ENCODE measurements around the gene CCL15. TPM values are rescaled to one million over a fixed set of nuclear protein-coding genes. Genes with fewer than 3 reads are reported as not detected.

Gene CCL15
- total and polyA plus RNA-seq, 2 of the 13 experiments (the other 11 are each of a cell fraction or from before 2014, with no cell fraction given) = 29.2 to 45.9 TPM

GRCh38 chr17:35972945-35973332 lies 28.4 kb downstream of the CCL15 start (continued):
- TF ChIP-seq ZNF512B (CRISPR knock-in tag; IDR thresholded peaks at IDR 0.05; ENCODE audit: borderline replicate concordance) = no peak
- TF ChIP-seq ZNF772 (CRISPR knock-in tag; IDR thresholded peaks at IDR 0.05) = 0 out of 2 replicates have a peak, but pooled peaks have one; percentile 7
- no peak for TF ChIP-seq SCMH1 (CRISPR knock-in tag; IDR thresholded peaks at IDR 0.05; ENCODE audit: borderline replicate concordance)
- no peak for TF ChIP-seq SRSF4 (IDR thresholded peaks at IDR 0.05; ENCODE audit: low read depth, low read length, poor library complexity, severe bottlenecking)
- TF ChIP-seq ZSCAN29 (CRISPR knock-in tag; conservative IDR thresholded peaks at IDR 0.05) = no peak
- TF ChIP-seq ISL2 (CRISPR knock-in tag; IDR thresholded peaks at IDR 0.05) = no peak
- TF ChIP-seq ZFP36L1 (CRISPR knock-in tag; IDR thresholded peaks at IDR 0.05) = peak; percentile 22; the same call in 1 of the 2 replicates
- 0 out of 2 replicates have a peak, but pooled peaks have one; percentile 9 for TF ChIP-seq ZNF589 (CRISPR knock-in tag; conservative IDR thresholded peaks at IDR 0.05)
- no peak for TF ChIP-seq ZNF629 (CRISPR knock-in tag; conservative IDR thresholded peaks at IDR 0.05)
- TF ChIP-seq ZNF264 (CRISPR knock-in tag; IDR thresholded peaks at IDR 0.05) = 0 out of 2 replicates have a peak, but pooled peaks have one; percentile 40
- TF ChIP-seq HNRNPH1 (optimal IDR thresholded peaks at IDR 0.05; ENCODE audit: low read depth, low read length) = no peak
- peak; percentile 56 for TF ChIP-seq HNF4G (IDR thresholded peaks at IDR 0.05; ENCODE audit: borderline replicate concordance, low read depth, low read length)
- TF ChIP-seq HNF4G (CRISPR knock-in tag; IDR thresholded peaks at IDR 0.05; ENCODE audit: borderline replicate concordance, low read depth) = no peak
- no peak for TF ChIP-seq MZF1 (CRISPR knock-in tag; IDR thresholded peaks at IDR 0.05; ENCODE audit: borderline replicate concordance)
- TF ChIP-seq ISX (CRISPR knock-in tag; conservative IDR thresholded peaks at IDR 0.05) = no peak
- TF ChIP-seq, protein P1, sequence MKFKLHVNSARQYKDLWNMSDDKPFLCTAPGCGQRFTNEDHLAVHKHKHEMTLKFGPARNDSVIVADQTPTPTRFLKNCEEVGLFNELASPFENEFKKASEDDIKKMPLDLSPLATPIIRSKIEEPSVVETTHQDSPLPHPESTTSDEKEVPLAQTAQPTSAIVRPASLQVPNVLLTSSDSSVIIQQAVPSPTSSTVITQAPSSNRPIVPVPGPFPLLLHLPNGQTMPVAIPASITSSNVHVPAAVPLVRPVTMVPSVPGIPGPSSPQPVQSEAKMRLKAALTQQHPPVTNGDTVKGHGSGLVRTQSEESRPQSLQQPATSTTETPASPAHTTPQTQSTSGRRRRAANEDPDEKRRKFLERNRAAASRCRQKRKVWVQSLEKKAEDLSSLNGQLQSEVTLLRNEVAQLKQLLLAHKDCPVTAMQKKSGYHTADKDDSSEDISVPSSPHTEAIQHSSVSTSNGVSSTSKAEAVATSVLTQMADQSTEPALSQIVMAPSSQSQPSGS (CRISPR knock-in tag; IDR thresholded peaks at IDR 0.05) = no peak
- TF ChIP-seq, protein P2, sequence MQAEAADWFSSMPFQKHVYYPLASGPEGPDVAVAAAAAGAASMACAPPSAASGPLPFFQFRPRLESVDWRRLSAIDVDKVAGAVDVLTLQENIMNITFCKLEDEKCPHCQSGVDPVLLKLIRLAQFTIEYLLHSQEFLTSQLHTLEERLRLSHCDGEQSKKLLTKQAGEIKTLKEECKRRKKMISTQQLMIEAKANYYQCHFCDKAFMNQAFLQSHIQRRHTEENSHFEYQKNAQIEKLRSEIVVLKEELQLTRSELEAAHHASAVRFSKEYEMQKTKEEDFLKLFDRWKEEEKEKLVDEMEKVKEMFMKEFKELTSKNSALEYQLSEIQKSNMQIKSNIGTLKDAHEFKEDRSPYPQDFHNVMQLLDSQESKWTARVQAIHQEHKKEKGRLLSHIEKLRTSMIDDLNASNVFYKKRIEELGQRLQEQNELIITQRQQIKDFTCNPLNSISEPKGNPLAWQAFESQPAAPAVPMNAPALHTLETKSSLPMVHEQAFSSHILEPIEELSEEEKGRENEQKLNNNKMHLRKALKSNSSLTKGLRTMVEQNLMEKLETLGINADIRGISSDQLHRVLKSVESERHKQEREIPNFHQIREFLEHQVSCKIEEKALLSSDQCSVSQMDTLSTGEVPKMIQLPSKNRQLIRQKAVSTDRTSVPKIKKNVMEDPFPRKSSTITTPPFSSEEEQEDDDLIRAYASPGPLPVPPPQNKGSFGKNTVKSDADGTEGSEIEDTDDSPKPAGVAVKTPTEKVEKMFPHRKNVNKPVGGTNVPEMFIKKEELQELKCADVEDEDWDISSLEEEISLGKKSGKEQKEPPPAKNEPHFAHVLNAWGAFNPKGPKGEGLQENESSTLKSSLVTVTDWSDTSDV (CRISPR knock-in tag; IDR thresholded peaks at IDR 0.05) = no peak
- TF ChIP-seq SOX13 (IDR thresholded peaks at IDR 0.05) = 0 out of 2 replicates have a peak, but pooled peaks have one; percentile 40
- TF ChIP-seq SOX13 (CRISPR knock-in tag; conservative IDR thresholded peaks at IDR 0.05 in 1 of 2, IDR thresholded peaks at IDR 0.05 in 1 of 2) = no peak; a peak in 1 of 4 replicates
- TF ChIP-seq NFE2L1 (CRISPR knock-in tag; IDR thresholded peaks at IDR 0.05; ENCODE audit: borderline replicate concordance) = no peak
